GM12875 (cell line): ENCODE measurements around the gene DUSP6.

ENCODE experiments used
- H3K4me3 ChIP-seq: one replicate; pipeline ENCODE4 v1.5.1; 2011; ENCODE audit warnings: low read depth, low read length, control low read depth
- TF ChIP-seq, protein P1 (sequence below): IDR thresholded peaks from 2 replicates; pipeline ENCODE4 v1.5.1; 2011; ENCODE audit warnings: low read depth, mild to moderate bottlenecking, control low read depth, inconsistent platforms, low read length, moderate library complexity, borderline replicate concordance; ENCODE audit not compliant: insufficient read depth

The DUSP6 gene

GRCh38 chr12:89357297-89357730, 5.0 kb upstream of the DUSP6 start:
- TF ChIP-seq, protein P1, sequence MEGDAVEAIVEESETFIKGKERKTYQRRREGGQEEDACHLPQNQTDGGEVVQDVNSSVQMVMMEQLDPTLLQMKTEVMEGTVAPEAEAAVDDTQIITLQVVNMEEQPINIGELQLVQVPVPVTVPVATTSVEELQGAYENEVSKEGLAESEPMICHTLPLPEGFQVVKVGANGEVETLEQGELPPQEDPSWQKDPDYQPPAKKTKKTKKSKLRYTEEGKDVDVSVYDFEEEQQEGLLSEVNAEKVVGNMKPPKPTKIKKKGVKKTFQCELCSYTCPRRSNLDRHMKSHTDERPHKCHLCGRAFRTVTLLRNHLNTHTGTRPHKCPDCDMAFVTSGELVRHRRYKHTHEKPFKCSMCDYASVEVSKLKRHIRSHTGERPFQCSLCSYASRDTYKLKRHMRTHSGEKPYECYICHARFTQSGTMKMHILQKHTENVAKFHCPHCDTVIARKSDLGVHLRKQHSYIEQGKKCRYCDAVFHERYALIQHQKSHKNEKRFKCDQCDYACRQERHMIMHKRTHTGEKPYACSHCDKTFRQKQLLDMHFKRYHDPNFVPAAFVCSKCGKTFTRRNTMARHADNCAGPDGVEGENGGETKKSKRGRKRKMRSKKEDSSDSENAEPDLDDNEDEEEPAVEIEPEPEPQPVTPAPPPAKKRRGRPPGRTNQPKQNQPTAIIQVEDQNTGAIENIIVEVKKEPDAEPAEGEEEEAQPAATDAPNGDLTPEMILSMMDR: no peak
- no peak overlapping the region for H3K4me3 ChIP-seq

GRCh38 chr12:89356069-89356665, 3.9 kb upstream of the DUSP6 start:
- no peak overlapping the region for H3K4me3 ChIP-seq
- TF ChIP-seq, protein P1: no peak

GRCh38 chr12:89355243-89356068, 3.2 kb upstream of the DUSP6 start:
- TF ChIP-seq, protein P1: no peak
- H3K4me3 ChIP-seq: no peak overlapping the region

GRCh38 chr12:89354612-89355067, 2.3 kb upstream of the DUSP6 start:
- TF ChIP-seq, protein P1: no peak
- H3K4me3 ChIP-seq: no peak overlapping the region

DNA sequence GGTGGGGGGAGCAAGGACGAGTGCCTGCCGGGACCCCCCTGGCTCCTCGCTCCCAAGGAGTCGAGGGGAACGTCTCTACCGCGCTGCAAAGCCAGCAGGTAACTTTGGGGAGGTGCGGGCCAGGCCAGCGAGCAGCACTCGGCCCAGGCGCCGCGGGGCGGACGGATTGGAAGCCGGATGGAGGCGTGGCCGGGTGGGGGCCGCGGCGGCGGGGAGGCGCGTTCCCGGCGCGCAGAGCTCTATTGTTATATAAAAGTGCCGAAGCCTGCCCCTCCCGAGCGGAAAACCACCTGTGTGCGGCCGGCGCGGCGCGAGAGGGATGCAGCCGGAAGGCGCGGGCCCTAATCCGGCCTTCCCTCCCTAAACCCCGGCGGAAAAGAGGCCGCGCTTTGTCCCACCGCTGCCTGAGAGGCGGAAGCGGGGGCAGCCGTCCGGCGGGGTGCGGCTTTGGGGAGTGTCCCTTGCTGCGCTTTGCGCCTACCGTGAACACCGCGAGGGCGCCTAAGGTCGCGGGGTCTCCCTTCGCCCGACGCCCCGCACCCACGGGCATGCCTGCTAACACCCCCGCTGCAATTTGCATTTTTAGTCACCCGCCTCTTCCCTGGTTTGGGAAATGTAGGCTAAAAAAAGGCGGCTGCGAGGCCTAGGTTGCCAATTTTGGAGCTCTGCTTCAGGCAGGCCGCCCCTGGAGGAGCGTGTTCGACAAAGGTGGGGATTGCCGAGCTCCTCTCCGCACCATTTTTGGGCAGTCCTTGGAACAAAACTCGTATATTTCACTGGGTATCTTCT, 1.7 kb upstream of the DUSP6 start:
- TF ChIP-seq, protein P1: no peak
- H3K4me3 ChIP-seq: peak overlapping the region; percentile 48

DNA sequence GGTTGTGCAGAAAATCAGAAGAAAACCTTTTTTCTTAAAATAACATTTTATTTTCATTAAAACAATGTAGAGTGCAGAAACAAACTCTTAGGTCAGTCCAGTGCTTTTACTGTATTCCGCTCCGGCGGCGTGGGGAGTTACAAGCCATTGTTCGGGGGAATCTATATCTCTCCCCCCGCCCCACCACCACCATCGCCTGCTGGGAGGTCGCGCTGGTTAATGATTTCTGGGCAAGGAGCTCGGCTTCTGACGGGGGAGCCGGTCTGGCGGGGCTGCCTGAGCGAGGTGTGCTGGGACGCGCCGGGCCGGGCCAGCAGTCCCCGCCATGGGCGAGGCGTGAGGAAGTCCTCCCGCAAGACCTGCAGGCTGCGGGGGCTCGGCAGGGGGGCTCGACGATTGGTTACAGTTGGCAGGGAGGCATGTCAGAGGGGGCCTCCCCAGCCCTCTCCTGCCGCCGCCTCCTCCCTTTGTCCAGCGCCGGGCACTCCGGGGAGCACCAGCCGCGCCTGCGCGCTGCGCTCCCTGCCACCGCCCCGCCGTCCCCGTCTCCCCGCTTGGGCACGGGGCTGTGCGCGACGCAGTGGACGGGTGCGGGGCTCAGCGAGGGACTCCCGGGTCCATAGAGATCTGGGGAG, 1.0 kb upstream of the DUSP6 start:
- peak overlapping the region; percentile 48 for H3K4me3 ChIP-seq
- TF ChIP-seq, protein P1: no peak
